Measurements from ENCODE around the gene CASQ2. TPM values are rescaled to one million over a fixed set of nuclear protein-coding genes. Genes with fewer than 3 reads are reported as not detected.

CASQ2 gene
- total and polyA plus RNA-seq, 10 of the 15 experiments (the other 5 are each of a cell fraction or from before 2014, with no cell fraction given) = not detected

DNA sequence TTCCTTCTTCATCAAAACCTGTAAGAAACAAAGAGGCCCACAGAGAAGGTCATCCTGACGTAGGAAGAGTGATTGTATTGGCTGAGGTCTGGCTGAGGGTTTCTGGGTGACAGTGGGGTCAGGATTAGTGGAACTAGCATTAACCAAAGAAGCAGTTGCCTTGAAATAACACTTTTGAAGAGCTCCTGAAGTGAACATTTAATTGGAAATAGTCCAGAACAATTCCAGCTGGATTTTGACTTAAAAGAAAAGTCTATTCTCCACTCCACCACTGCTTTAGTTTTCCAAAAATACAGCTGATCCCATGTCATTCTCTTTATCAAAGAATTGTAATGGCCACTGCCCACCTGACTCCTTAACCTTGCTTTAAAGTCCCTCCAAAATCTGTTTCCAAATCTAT lies 27.7 kb downstream of the CASQ2 start (continued):
- TF ChIP-seq, protein P1, sequence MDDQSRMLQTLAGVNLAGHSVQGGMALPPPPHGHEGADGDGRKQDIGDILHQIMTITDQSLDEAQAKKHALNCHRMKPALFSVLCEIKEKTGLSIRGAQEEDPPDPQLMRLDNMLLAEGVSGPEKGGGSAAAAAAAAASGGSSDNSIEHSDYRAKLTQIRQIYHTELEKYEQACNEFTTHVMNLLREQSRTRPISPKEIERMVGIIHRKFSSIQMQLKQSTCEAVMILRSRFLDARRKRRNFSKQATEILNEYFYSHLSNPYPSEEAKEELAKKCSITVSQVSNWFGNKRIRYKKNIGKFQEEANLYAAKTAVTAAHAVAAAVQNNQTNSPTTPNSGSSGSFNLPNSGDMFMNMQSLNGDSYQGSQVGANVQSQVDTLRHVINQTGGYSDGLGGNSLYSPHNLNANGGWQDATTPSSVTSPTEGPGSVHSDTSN (IDR thresholded peaks at IDR 0.05; ENCODE audit: insufficient replicate concordance, low read depth, low read length) = no peak
- no peak for TF ChIP-seq EZH2 (IDR thresholded peaks at IDR 0.05; ENCODE audit: borderline replicate concordance, control insufficient read depth, low read depth, low read length)

DNA sequence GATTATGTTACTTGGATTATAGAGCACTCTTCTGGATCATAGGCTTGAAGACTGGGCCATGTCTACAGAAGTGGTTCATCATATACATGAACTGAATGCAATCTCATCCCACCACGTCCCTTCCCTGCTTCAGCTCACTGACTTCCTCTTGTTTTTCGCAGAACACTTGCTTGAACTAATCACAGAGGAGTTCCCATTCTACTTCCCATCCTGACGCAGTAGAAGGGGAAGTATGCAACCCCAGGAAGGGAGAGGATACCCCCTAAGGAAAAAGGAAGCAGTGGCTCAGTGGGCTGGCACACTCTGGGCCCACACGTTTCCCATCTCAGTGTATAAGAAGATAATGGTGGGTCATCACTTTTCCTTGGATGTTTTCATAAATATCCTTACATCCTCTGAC lies 36.2 kb downstream of the CASQ2 start:
- in situ Hi-C loops (cut with MboI) = no loop called here
- H3K4me1 ChIP-seq (ENCODE audit: control insufficient read depth, insufficient read depth, low read length) = peaks cover 13% of the 10 kb centered on the region
- WGBS (ENCODE audit: insufficient coverage, insufficient replicate concordance, low lambda C conversion rate, missing lambda C conversion rate) = 29% methylated on average over 4 of the region's 4 CpGs
- no peaks in the 10 kb centered on the region for H3K9me3 ChIP-seq (replicated peaks; ENCODE audit: control insufficient read depth, insufficient read depth, low read length)
- H3K9ac ChIP-seq (ENCODE audit: control insufficient read depth, insufficient read depth, low read length) = no peak overlapping the region
- RAD21 ChIA-PET (ENCODE audit: unreplicated experiment) = no interaction called here
- intact Hi-C loops (cut with micrococcal nuclease; ENCODE audit: unreplicated experiment) = no loop called here
- no peaks in the 10 kb centered on the region for H4K20me1 ChIP-seq (ENCODE audit: control insufficient read depth, insufficient read depth)
- BruUV-seq (replicated peaks) = no TSS peak
- H3K27ac ChIP-seq (ENCODE audit: control insufficient read depth, insufficient read depth) = no peak overlapping the region
- no peak for FAIRE-seq
- POLR2A ChIA-PET = no interaction called here
- H3K36me3 ChIP-seq (ENCODE audit: control insufficient read depth in 2 of 2, insufficient read depth in 2 of 2, low read length in 1 of 2) = no peaks in the 10 kb centered on the region
- H3K4me2 ChIP-seq (ENCODE audit: control insufficient read depth, insufficient read depth) = no peak overlapping the region
- SMC1A ChIA-PET (ENCODE audit: uncharacterized antibody, unreplicated experiment) = interaction anchor here (1.2 to 2.2 kb wide), 3 partner anchors 9 to 26 kb away, joined by 3 to 5 read pairs (median 4); no protein-coding TSS in a partner anchor
- ATAC-seq = no peak
- no peak overlapping the region for H2AFZ ChIP-seq (ENCODE audit: control insufficient read depth, low read depth, low read length)
- H3K79me2 ChIP-seq (ENCODE audit: control insufficient read depth, insufficient read depth, low read length) = no peaks in the 10 kb centered on the region
- CTCF ChIA-PET = interaction anchor here (1.2 kb wide), 1 partner anchor 26 kb away, joined by 3 read pairs; no protein-coding TSS in a partner anchor
- no peak for DNase-seq (ENCODE audit: low read depth, low spot score)
- H3K27me3 ChIP-seq (replicated peaks in 1 of 2; ENCODE audit: control insufficient read depth in 2 of 2, insufficient read depth in 2 of 2, low read length in 1 of 2) = no peaks in the 10 kb centered on the region; a peak in 1 of 4 replicates
- no peak overlapping the region for H3K4me3 ChIP-seq
- TF ChIP-seq, protein P2, sequence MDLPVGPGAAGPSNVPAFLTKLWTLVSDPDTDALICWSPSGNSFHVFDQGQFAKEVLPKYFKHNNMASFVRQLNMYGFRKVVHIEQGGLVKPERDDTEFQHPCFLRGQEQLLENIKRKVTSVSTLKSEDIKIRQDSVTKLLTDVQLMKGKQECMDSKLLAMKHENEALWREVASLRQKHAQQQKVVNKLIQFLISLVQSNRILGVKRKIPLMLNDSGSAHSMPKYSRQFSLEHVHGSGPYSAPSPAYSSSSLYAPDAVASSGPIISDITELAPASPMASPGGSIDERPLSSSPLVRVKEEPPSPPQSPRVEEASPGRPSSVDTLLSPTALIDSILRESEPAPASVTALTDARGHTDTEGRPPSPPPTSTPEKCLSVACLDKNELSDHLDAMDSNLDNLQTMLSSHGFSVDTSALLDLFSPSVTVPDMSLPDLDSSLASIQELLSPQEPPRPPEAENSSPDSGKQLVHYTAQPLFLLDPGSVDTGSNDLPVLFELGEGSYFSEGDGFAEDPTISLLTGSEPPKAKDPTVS (IDR thresholded peaks at IDR 0.05; ENCODE audit: low read depth, low read length) = no peak
- no peak for TF ChIP-seq ZSCAN29 (IDR thresholded peaks at IDR 0.05)
- no peak for TF ChIP-seq ZNF384 (IDR thresholded peaks at IDR 0.05; ENCODE audit: borderline replicate concordance, low read depth, low read length)
- TF ChIP-seq, protein P3, sequence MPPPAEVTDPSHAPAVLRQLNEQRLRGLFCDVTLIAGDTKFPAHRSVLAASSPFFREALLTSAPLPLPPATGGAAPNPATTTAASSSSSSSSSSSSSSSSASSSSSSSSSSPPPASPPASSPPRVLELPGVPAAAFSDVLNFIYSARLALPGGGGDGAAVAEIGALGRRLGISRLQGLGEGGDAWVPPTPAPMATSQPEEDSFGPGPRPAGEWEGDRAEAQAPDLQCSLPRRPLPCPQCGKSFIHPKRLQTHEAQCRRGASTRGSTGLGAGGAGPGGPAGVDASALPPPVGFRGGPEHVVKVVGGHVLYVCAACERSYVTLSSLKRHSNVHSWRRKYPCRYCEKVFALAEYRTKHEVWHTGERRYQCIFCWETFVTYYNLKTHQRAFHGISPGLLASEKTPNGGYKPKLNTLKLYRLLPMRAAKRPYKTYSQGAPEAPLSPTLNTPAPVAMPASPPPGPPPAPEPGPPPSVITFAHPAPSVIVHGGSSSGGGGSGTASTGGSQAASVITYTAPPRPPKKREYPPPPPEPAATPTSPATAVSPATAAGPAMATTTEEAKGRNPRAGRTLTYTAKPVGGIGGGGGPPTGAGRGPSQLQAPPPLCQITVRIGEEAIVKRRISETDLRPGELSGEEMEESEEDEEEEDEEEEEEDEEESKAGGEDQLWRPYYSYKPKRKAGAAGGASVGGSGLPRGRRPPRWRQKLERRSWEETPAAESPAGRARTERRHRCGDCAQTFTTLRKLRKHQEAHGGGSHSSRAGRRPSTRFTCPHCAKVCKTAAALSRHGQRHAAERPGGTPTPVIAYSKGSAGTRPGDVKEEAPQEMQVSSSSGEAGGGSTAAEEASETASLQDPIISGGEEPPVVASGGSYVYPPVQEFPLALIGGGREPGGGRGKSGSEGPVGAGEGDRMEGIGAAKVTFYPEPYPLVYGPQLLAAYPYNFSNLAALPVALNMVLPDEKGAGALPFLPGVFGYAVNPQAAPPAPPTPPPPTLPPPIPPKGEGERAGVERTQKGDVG (CRISPR knock-in tag; IDR thresholded peaks at IDR 0.05) = no peak
- no peak for TF ChIP-seq GABPA (IDR thresholded peaks at IDR 0.05; ENCODE audit: low read depth)
- TF ChIP-seq, protein P4, sequence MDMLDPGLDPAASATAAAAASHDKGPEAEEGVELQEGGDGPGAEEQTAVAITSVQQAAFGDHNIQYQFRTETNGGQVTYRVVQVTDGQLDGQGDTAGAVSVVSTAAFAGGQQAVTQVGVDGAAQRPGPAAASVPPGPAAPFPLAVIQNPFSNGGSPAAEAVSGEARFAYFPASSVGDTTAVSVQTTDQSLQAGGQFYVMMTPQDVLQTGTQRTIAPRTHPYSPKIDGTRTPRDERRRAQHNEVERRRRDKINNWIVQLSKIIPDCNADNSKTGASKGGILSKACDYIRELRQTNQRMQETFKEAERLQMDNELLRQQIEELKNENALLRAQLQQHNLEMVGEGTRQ (IDR thresholded peaks at IDR 0.05; ENCODE audit: borderline replicate concordance, low read depth, low read length) = no peak
- no peak for TF ChIP-seq KAT2A (conservative IDR thresholded peaks at IDR 0.05; ENCODE audit: control insufficient read depth, low read depth, low read length)
- no peak for TF ChIP-seq BMI1 (IDR thresholded peaks at IDR 0.05; ENCODE audit: borderline replicate concordance)
- TF ChIP-seq NR2C1 (IDR thresholded peaks at IDR 0.05) = no peak
- TF ChIP-seq CEBPB (IDR thresholded peaks at IDR 0.05; ENCODE audit: borderline replicate concordance in 1 of 2, low read depth in 2 of 2, low read length in 2 of 2) = no peak
- TF ChIP-seq, protein P1 (IDR thresholded peaks at IDR 0.05; ENCODE audit: insufficient replicate concordance, low read depth, low read length) = no peak
- TF ChIP-seq BRCA1 (IDR thresholded peaks at IDR 0.05; ENCODE audit: low read depth, low read length) = no peak
- no peak for TF ChIP-seq POLR2AphosphoS2 (IDR thresholded peaks at IDR 0.05; ENCODE audit: low read depth, low read length)
